GDM1 (cell line): Measurements from ENCODE around the gene CBX5.
A peak's percentile ranks its signal among the peaks of the same experiment; 100 is the strongest.
"Not testable (repeated sequence)": the region's sequence is repeated elsewhere in the genome, so short reads cannot be mapped to it uniquely, and the experiment has no call there.

ENCODE experiments used
- DNase-seq: peaks from one replicate; lab custom pipeline; 2025; lab: John Stamatoyannopoulos, UW

The CBX5 gene

GRCh38 chr12:54197010-54197409 is 82.9 kb downstream of the CBX5 start:
- DNase-seq, result no peak

- no peak for DNase-seq
Measured at GRCh38 chr12:54196396-54196795, 83.5 kb downstream of the CBX5 start.

- no peak for DNase-seq
Measured at GRCh38 chr12:54195737-54196347, 84.1 kb downstream of the CBX5 start.

GRCh38 chr12:54195080-54195736 is 84.7 kb downstream of the CBX5 start:
- no peak for DNase-seq

- DNase-seq, result not testable (repeated sequence)
Measured at GRCh38 chr12:54194611-54195010, 85.3 kb downstream of the CBX5 start.

- DNase-seq, result no peak
Measured at GRCh38 chr12:54193434-54193833, 86.5 kb downstream of the CBX5 start.

GRCh38 chr12:54191550-54192022 is 88.3 kb downstream of the CBX5 start:
- DNase-seq, result peak; percentile 59

GRCh38 chr12:54191126-54191525 is 88.8 kb downstream of the CBX5 start:
- DNase-seq, result no peak

GRCh38 chr12:54189198-54189539 is 90.8 kb downstream of the CBX5 start:
- no peak for DNase-seq

- DNase-seq, result no peak
Measured at GRCh38 chr12:54187075-54187474, 92.8 kb downstream of the CBX5 start.

GRCh38 chr12:54185919-54186318 is 94.0 kb downstream of the CBX5 start:
- no peak for DNase-seq

GRCh38 chr12:54185297-54185696 is 94.6 kb downstream of the CBX5 start:
- DNase-seq, result not testable (repeated sequence)

GRCh38 chr12:54184024-54184805 is 95.7 kb downstream of the CBX5 start:
- no peak for DNase-seq

GRCh38 chr12:54182981-54183380 is 96.9 kb downstream of the CBX5 start:
- no peak for DNase-seq

- DNase-seq, result no peak
Measured at GRCh38 chr12:54182086-54182485, 97.8 kb downstream of the CBX5 start.
